Mononuclear cell (primary cell): Measurements from ENCODE around the gene DCDC2C. TPM values are rescaled to one million over a fixed set of nuclear protein-coding genes. Genes with fewer than 3 reads are reported as not detected.
"Not testable (repeated sequence)": the region's sequence is repeated elsewhere in the genome, so short reads cannot be mapped to it uniquely, and the experiment has no call there.

Source experiments
- H3K27me3 ChIP-seq: 2 replicates; pipeline ENCODE4 v1.6.0; 2011; ENCODE audit warnings: low read length, control low read depth; ENCODE audit not compliant: insufficient read depth
- H3K4me1 ChIP-seq: 2 replicates; pipeline ENCODE4 v1.5.1; 2011; ENCODE audit warnings: mild to moderate bottlenecking, low read length, control low read depth; ENCODE audit not compliant: insufficient read depth
- H3K4me3 ChIP-seq: 2 replicates; pipeline ENCODE4 v1.5.1; 2011; ENCODE audit warnings: mild to moderate bottlenecking, low read length, moderate library complexity
- H3K9me3 ChIP-seq: 2 replicates; pipeline ENCODE4 v1.5.1; 2011; ENCODE audit warnings: low read depth, mild to moderate bottlenecking, control low read depth, low read length
- total RNA-seq: library from RNA; depleted of rRNA; stranded (reverse); fragments of >200 nt; gene quantifications from one replicate; pipeline ENCODE4 v1.2.3, GENCODE V29; 2012

The DCDC2C gene
- total RNA-seq, result not detected

- Histone ChIP-seq H3K4me3 (no peak within 1 kb of the TSS), H3K4me1 (no peaks in the 10 kb centered on the region), H3K9me3 (no peaks in the 10 kb centered on the region), H3K27me3 (peaks cover 22% of the 10 kb centered on the region)
Measured at GRCh38 chr2:3703236-3703756, at the start of gene DCDC2C. Gene DCDC2C (plus strand): TSS chr2:3703575. CDS start chr2:3703752, 177 bp downstream.

- no peaks in the 10 kb centered on the region for H3K4me1 ChIP-seq
- no peak overlapping the region for H3K4me3 ChIP-seq
- no peaks in the 10 kb centered on the region for H3K9me3 ChIP-seq
Measured at GRCh38 chr2:3654011-3654410, 49.4 kb upstream of the DCDC2C start.

GRCh38 chr2:3654531-3655225, 48.7 kb upstream of the DCDC2C start:
- no peaks in the 10 kb centered on the region for H3K4me1 ChIP-seq
- no peaks in the 10 kb centered on the region for H3K9me3 ChIP-seq
- H3K27me3 ChIP-seq, result no peaks in the 10 kb centered on the region
- no peak overlapping the region for H3K4me3 ChIP-seq

More at GRCh38 chr2:3654011-3654410, 49.4 kb upstream of the DCDC2C start:
- H3K27me3 ChIP-seq, result no peaks in the 10 kb centered on the region

- no peaks in the 10 kb centered on the region for H3K4me1 ChIP-seq
- no peak overlapping the region for H3K4me3 ChIP-seq
- no peaks in the 10 kb centered on the region for H3K27me3 ChIP-seq
- H3K9me3 ChIP-seq, result no peaks in the 10 kb centered on the region
Measured at GRCh38 chr2:3655871-3656761, 47.3 kb upstream of the DCDC2C start.

- H3K4me1 ChIP-seq, result no peaks in the 10 kb centered on the region
- H3K27me3 ChIP-seq, result no peaks in the 10 kb centered on the region
- no peak overlapping the region for H3K4me3 ChIP-seq
Measured at GRCh38 chr2:3656762-3657721, 46.3 kb upstream of the DCDC2C start.

GRCh38 chr2:3657881-3658280, 45.5 kb upstream of the DCDC2C start, which contains the start of gene ALLC:
Gene ALLC (plus strand): TSS chr2:3658200. CDS start chr2:3671158, 12,958 bp downstream.
- H3K4me1 ChIP-seq, result no peaks in the 10 kb centered on the region

More at GRCh38 chr2:3656762-3657721, 46.3 kb upstream of the DCDC2C start:
- no peaks in the 10 kb centered on the region for H3K9me3 ChIP-seq

GRCh38 chr2:3659447-3660432, 43.6 kb upstream of the DCDC2C start:
- Histone ChIP-seq H3K9me3 (no peaks in the 10 kb centered on the region), H3K27me3 (no peaks in the 10 kb centered on the region), H3K4me3 (no peak overlapping the region), H3K4me1 (no peaks in the 10 kb centered on the region)

More at GRCh38 chr2:3657881-3658280, 45.5 kb upstream of the DCDC2C start, which contains the start of gene ALLC:
- Histone ChIP-seq H3K9me3 (no peaks in the 10 kb centered on the region), H3K4me3 (no peak within 1 kb of the TSS), H3K27me3 (no peaks in the 10 kb centered on the region)

GRCh38 chr2:3660640-3661039, 42.7 kb upstream of the DCDC2C start:
- H3K9me3 ChIP-seq, H3K4me3 ChIP-seq, H3K27me3 ChIP-seq, H3K4me1 ChIP-seq: not testable (repeated sequence)

GRCh38 chr2:3661149-3661660, 42.2 kb upstream of the DCDC2C start:
- no peak overlapping the region for H3K4me3 ChIP-seq
- H3K27me3 ChIP-seq, result no peaks in the 10 kb centered on the region
- H3K4me1 ChIP-seq, result no peaks in the 10 kb centered on the region
- H3K9me3 ChIP-seq, result no peaks in the 10 kb centered on the region

- Histone ChIP-seq H3K4me1 (no peaks in the 10 kb centered on the region), H3K9me3 (no peaks in the 10 kb centered on the region), H3K27me3 (no peaks in the 10 kb centered on the region), H3K4me3 (no peak overlapping the region)
Measured at GRCh38 chr2:3662239-3662638, 41.1 kb upstream of the DCDC2C start.

GRCh38 chr2:3664118-3664517, 39.3 kb upstream of the DCDC2C start:
- Histone ChIP-seq H3K9me3 (no peaks in the 10 kb centered on the region), H3K4me1 (no peaks in the 10 kb centered on the region), H3K27me3 (no peaks in the 10 kb centered on the region), H3K4me3 (no peak overlapping the region)

GRCh38 chr2:3664925-3665324, 38.5 kb upstream of the DCDC2C start:
- H3K9me3 ChIP-seq, result no peaks in the 10 kb centered on the region
- H3K4me1 ChIP-seq, result no peaks in the 10 kb centered on the region
- no peaks in the 10 kb centered on the region for H3K27me3 ChIP-seq
- no peak overlapping the region for H3K4me3 ChIP-seq

GRCh38 chr2:3665886-3666612, 37.3 kb upstream of the DCDC2C start:
- H3K4me1 ChIP-seq, result no peaks in the 10 kb centered on the region
- no peaks in the 10 kb centered on the region for H3K27me3 ChIP-seq
- no peaks in the 10 kb centered on the region for H3K9me3 ChIP-seq
- H3K4me3 ChIP-seq, result no peak overlapping the region
